Activated gamma-delta T cell treated with anti-CD3 and anti-CD28 coated beads, Interleukin-2, amount 50 U/mL, for 16 hours (primary cell): ENCODE data around the gene TATDN2.

Experiments used
- DNase-seq: peaks from one replicate; pipeline ENCODE4 v3.0.0-alpha.2; 2020; ENCODE audit warnings: low read depth

TATDN2 gene

GRCh38 chr3:10320320-10320677, 72.0 kb downstream of the TATDN2 start:
- no peak for DNase-seq

- DNase-seq: no peak
Observed at GRCh38 chr3:10321630-10322351, 73.5 kb downstream of the TATDN2 start.

- no peak for DNase-seq
Observed at GRCh38 chr3:10322352-10322710, 74.1 kb downstream of the TATDN2 start.

GRCh38 chr3:10327592-10327991, 79.3 kb downstream of the TATDN2 start:
- no peak for DNase-seq

GRCh38 chr3:10328460-10329071, 80.3 kb downstream of the TATDN2 start:
- DNase-seq: no peak

- DNase-seq: no peak
Observed at GRCh38 chr3:10329495-10330015, 81.3 kb downstream of the TATDN2 start.

- no peak for DNase-seq
Observed at GRCh38 chr3:10330319-10330718, 82.1 kb downstream of the TATDN2 start.
